HepG2 (cell line): ENCODE measurements around the gene CD4. TPM values are rescaled to one million over a fixed set of nuclear protein-coding genes. Genes with fewer than 3 reads are reported as not detected.
A peak's percentile ranks its signal among the peaks of the same experiment; 100 is the strongest.

Source experiments
- ATAC-seq: fragments of 200-7000 bp; cut with Tn5 transposase; 3 replicates; pipeline ENCODE4 v1.9.1; 2020; ENCODE audit warnings: mild to moderate bottlenecking, moderate library complexity
- BruUV-seq: library from RNA; stranded (reverse); fragments of 400-500 nt; replicated peaks from 2 replicates; lab custom pipeline; 2021; lab: Mats Ljungman, UMichigan
- CTCF ChIA-PET: fragments of 300-600 bp; formaldehyde crosslinking; extraction: SDS; loops from one replicate; lab custom pipeline; 2021; ENCODE audit warnings: low total read pairs, inconsistent platforms, low intra/inter-chr PET ratio; lab: Yijun Ruan, JAX
- POLR2A ChIA-PET: fragments of 350-600 bp; sonication (Branson Sonifier 250); formaldehyde crosslinking; loops from one replicate; lab custom pipeline; 2020; ENCODE audit warnings: antibody characterized with exemption, inconsistent platforms; lab: Yijun Ruan, JAX
- DNase-seq: peaks from one replicate; pipeline ENCODE4 v3.0.0-alpha.2; 2015; ENCODE audit warnings: low spot score
- FAIRE-seq: peaks from 3 replicates; lab custom pipeline; 2011; peaks lifted over from hg19 to GRCh38; lab: Jason Lieb, UNC
- H2AFZ ChIP-seq: one replicate; pipeline ENCODE4 v1.6.1; 2011; ENCODE audit warnings: low read length, inconsistent platforms
- H3K27ac ChIP-seq: fragments of 300-600 bp; 3 replicates; pipeline ENCODE4 v1.8.0; 2011; ENCODE audit warnings: mixed run types, mild to moderate bottlenecking, mixed read lengths, low read length, inconsistent platforms; ENCODE audit not compliant: insufficient read depth; ENCODE audit errors: extremely low read length
- H3K27me3 ChIP-seq, 2 experiments: fragments of 200-600 bp in 1 of 2; 2 replicates in 1 of 2; 3 replicates in 1 of 2; pipeline versions ENCODE4 v1.6.0 to v1.8.0; 2011; ENCODE audit warnings: low read length in 2 of 2, mild to moderate bottlenecking in 2 of 2, moderate library complexity in 2 of 2, inconsistent platforms in 1 of 2; ENCODE audit not compliant: insufficient read depth in 2 of 2, control insufficient read depth in 1 of 2
- H3K36me3 ChIP-seq, 2 experiments: fragments of 200-600 bp in 1 of 2; replicated peaks in 1 of 2; 2 replicates in 1 of 2; 3 replicates in 1 of 2; pipeline versions ENCODE4 v1.5.1 to v1.8.0; 2011; ENCODE audit warnings: low read length in 2 of 2, inconsistent platforms in 1 of 2; ENCODE audit not compliant: insufficient read depth in 2 of 2, control insufficient read depth in 1 of 2
- H3K4me1 ChIP-seq: 2 replicates; pipeline ENCODE4 v1.5.1; 2012; ENCODE audit warnings: low read length, inconsistent platforms; ENCODE audit not compliant: insufficient read depth
- H3K4me2 ChIP-seq: 2 replicates; pipeline ENCODE4 v1.6.0; 2011; ENCODE audit warnings: low read depth, low read length, inconsistent platforms
- H3K4me3 ChIP-seq, 3 experiments: fragments of 200-600 bp in 1 of 3; sonication (generic), shearing (Covaris generic) in 1 of 3; replicated peaks in 1 of 3; 2 replicates each; pipeline ENCODE4 v1.5.1; 2011 to 2016; ENCODE audit warnings: low read length in 3 of 3, inconsistent platforms in 2 of 3, low read depth in 2 of 3, mild to moderate bottlenecking in 2 of 3, control low read depth in 1 of 3, mixed read lengths in 1 of 3; ENCODE audit not compliant: insufficient read depth in 1 of 3
- H3K79me2 ChIP-seq: one replicate; pipeline ENCODE4 v1.6.1; 2011; ENCODE audit warnings: low read length, inconsistent platforms; ENCODE audit not compliant: insufficient read depth
- H3K9ac ChIP-seq: 2 replicates; pipeline ENCODE4 v1.6.0; 2011; ENCODE audit warnings: mild to moderate bottlenecking, low read depth, low read length, inconsistent platforms; ENCODE audit not compliant: insufficient read depth
- H3K9me3 ChIP-seq: 2 replicates; pipeline ENCODE4 v1.5.1; 2012; ENCODE audit warnings: mild to moderate bottlenecking, low read length
- H4K20me1 ChIP-seq: 2 replicates; pipeline ENCODE4 v1.6.0; 2011; ENCODE audit warnings: inconsistent platforms, mild to moderate bottlenecking, low read length, moderate library complexity; ENCODE audit not compliant: insufficient read depth
- FOXK1 ChIP-seq: sonication (generic); formaldehyde crosslinking; IDR thresholded peaks from 2 replicates; pipeline ENCODE4 v1.4.0; 2020; ENCODE audit warnings: low read depth, missing genetic modification reagents, borderline replicate concordance
- FOXO1 ChIP-seq: sonication (generic); formaldehyde crosslinking; IDR thresholded peaks from 2 replicates; pipeline ENCODE4 v1.4.0; 2020; ENCODE audit warnings: missing genetic modification reagents
- FOXP4 ChIP-seq: sonication (generic); formaldehyde crosslinking; IDR thresholded peaks from 2 replicates; pipeline ENCODE4 v1.4.0; 2020; ENCODE audit warnings: missing genetic modification reagents
- GLI4 ChIP-seq: sonication (generic); formaldehyde crosslinking; IDR thresholded peaks from 2 replicates; pipeline ENCODE4 v1.5.1; 2020; ENCODE audit warnings: missing genetic modification reagents, mild to moderate bottlenecking, moderate library complexity, borderline replicate concordance
- ISL2 ChIP-seq: sonication (generic); formaldehyde crosslinking; IDR thresholded peaks from 2 replicates; pipeline ENCODE4 v1.5.0; 2020; ENCODE audit warnings: missing genetic modification reagents
- SIX4 ChIP-seq: sonication (generic); formaldehyde crosslinking; IDR thresholded peaks from 2 replicates; pipeline ENCODE4 v1.4.0; 2020; ENCODE audit warnings: missing genetic modification reagents
- ZNF710 ChIP-seq: sonication (generic); formaldehyde crosslinking; IDR thresholded peaks from 2 replicates; pipeline ENCODE4 v1.5.0; 2020; ENCODE audit warnings: mild to moderate bottlenecking, missing genetic modification reagents, borderline replicate concordance
- ZNF780A ChIP-seq: sonication (generic); formaldehyde crosslinking; IDR thresholded peaks from 2 replicates; pipeline ENCODE4 v1.8.0; 2022; ENCODE audit warnings: mild to moderate bottlenecking, missing genetic modification reagents, moderate library complexity
- WGBS: methylation state at CpG from one replicate; pipeline ENCODE4 v1.1.6; 2017; ENCODE audit warnings: low lambda C conversion rate; 5-methylcytosine and 5-hydroxymethylcytosine counted together
- in situ Hi-C: cut with HindIII; loops from 2 replicates; pipeline ENCODE4 v1.10.0; 2017; ENCODE audit warnings: low pct_unique_long_range_greater_than_20kb; ENCODE audit not compliant: extremely low pct_ligation_motif_present
- intact Hi-C: fragments of 100-400 bp; cut with micrococcal nuclease; formaldehyde crosslinking; loops from one replicate; pipeline ENCODE4 v1.10.0; 2022; ENCODE audit not compliant: unreplicated experiment
- polyA plus RNA-seq, 8 experiments: library from polyadenylated mRNA; depleted of rRNA in 3 of 8; stranded (reverse) in 7 of 8; unstranded in 1 of 8; fragments of >200 nt; fragmentation: Illumina TruSeq in 4 of 8; extraction: Trizol in 4 of 8; gene quantifications; 2 replicates each; pipeline versions ENCODE4 v1.2.1 to v1.2.3, GENCODE V29; 2011 to 2016; ENCODE audit warnings: low read depth in 4 of 8, missing spikeins in 1 of 8, mixed read lengths in 1 of 8; ENCODE audit not compliant: insufficient read depth in 1 of 8
- total RNA-seq, 5 experiments: library from RNA; depleted of rRNA; stranded (reverse); fragments of >200 nt; fragmentation: Illumina TruSeq; extraction: Trizol; gene quantifications; 2 replicates each; pipeline ENCODE4 v1.2.3, GENCODE V29; 2016; ENCODE audit warnings: low read depth in 1 of 5
- TF ChIP-seq, protein P1 (sequence below), 2 experiments: sonication (generic) in 1 of 2; formaldehyde crosslinking in 1 of 2; IDR thresholded peaks; 2 replicates each; pipeline versions ENCODE4 v1.4.0 to v1.6.1; 2016 to 2020; ENCODE audit warnings: borderline replicate concordance in 1 of 2, low read depth in 1 of 2, mild to moderate bottlenecking in 1 of 2, missing genetic modification reagents in 1 of 2
- TF ChIP-seq, protein P2 (sequence below): sonication (generic); formaldehyde crosslinking; IDR thresholded peaks from 2 replicates; pipeline ENCODE4 v1.4.0; 2020; ENCODE audit warnings: missing genetic modification reagents

The CD4 gene
- total and polyA plus RNA-seq, 2 of the 13 experiments (the other 11 are each of a cell fraction or from before 2014, with no cell fraction given), result 0.07 to 0.95 TPM

GRCh38 chr12:6775185-6776174, 13.8 kb upstream of the CD4 start:
- no peaks in the 10 kb centered on the region; a peak in 1 of 5 replicates for H3K27me3 ChIP-seq
- no peak overlapping the region for H3K27ac ChIP-seq
- H3K9ac ChIP-seq, result no peak overlapping the region
- WGBS, result 15% methylated on average over 14 of the region's 16 CpGs
- ChIA-PET CTCF (no interaction called here), POLR2A (interaction anchor here (0.5 to 5.5 kb wide), 3 partner anchors 9 to 52 kb away, joined by 3 to 59 read pairs (median 17); partner anchors contain the start of genes COPS7A, MLF2 and PTMS)
- peak; percentile 85 for FAIRE-seq
- H3K9me3 ChIP-seq, result no peaks in the 10 kb centered on the region
- peak; percentile 60 for DNase-seq
- H3K4me1 ChIP-seq, result peaks cover 91% of the 10 kb centered on the region
- H2AFZ ChIP-seq, result no peak overlapping the region
- in situ Hi-C loops, result no loop called here
- H3K36me3 ChIP-seq, result 0 out of 5 replicates have a peak, but pooled peaks cover 0 to 4% of the 10 kb centered on the region in 2 experiments
- intact Hi-C loops, result no loop called here
- H3K4me2 ChIP-seq, result peak overlapping the region; percentile 52
- BruUV-seq, result no TSS peak
- H3K79me2 ChIP-seq, result no peaks in the 10 kb centered on the region
- no peaks in the 10 kb centered on the region for H4K20me1 ChIP-seq
- peak overlapping the region in 1 of 3 experiments; percentile 35; a peak in 2 of 6 replicates for H3K4me3 ChIP-seq
- peak; percentile 2; the same call in 1 of the 3 replicates for ATAC-seq
- peak; percentile 84 for TF ChIP-seq FOXP4 (CRISPR knock-in tag)
- TF ChIP-seq FOXK1 (CRISPR knock-in tag), result peak; percentile 42; the same call in 1 of the 2 replicates
- TF ChIP-seq ZNF780A, result no peak
- TF ChIP-seq ZNF710 (CRISPR knock-in tag), result peak; percentile 66; the same call in 1 of the 2 replicates
- TF ChIP-seq, protein P1, sequence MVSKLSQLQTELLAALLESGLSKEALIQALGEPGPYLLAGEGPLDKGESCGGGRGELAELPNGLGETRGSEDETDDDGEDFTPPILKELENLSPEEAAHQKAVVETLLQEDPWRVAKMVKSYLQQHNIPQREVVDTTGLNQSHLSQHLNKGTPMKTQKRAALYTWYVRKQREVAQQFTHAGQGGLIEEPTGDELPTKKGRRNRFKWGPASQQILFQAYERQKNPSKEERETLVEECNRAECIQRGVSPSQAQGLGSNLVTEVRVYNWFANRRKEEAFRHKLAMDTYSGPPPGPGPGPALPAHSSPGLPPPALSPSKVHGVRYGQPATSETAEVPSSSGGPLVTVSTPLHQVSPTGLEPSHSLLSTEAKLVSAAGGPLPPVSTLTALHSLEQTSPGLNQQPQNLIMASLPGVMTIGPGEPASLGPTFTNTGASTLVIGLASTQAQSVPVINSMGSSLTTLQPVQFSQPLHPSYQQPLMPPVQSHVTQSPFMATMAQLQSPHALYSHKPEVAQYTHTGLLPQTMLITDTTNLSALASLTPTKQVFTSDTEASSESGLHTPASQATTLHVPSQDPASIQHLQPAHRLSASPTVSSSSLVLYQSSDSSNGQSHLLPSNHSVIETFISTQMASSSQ (IDR thresholded peaks at IDR 0.05; ENCODE audit: low read depth), result peak; percentile 55
- TF ChIP-seq, protein P1 (CRISPR knock-in tag; IDR thresholded peaks at IDR 0.05; ENCODE audit: borderline replicate concordance), result peak; percentile 24; the same call in 1 of the 2 replicates
- TF ChIP-seq ISL2 (CRISPR knock-in tag), result peak; percentile 90
- peak; percentile 62 for TF ChIP-seq SIX4 (CRISPR knock-in tag)
- TF ChIP-seq GLI4 (CRISPR knock-in tag), result no peak
- peak; percentile 29; the same call in 1 of the 2 replicates for TF ChIP-seq FOXO1 (CRISPR knock-in tag)
- TF ChIP-seq, protein P2, sequence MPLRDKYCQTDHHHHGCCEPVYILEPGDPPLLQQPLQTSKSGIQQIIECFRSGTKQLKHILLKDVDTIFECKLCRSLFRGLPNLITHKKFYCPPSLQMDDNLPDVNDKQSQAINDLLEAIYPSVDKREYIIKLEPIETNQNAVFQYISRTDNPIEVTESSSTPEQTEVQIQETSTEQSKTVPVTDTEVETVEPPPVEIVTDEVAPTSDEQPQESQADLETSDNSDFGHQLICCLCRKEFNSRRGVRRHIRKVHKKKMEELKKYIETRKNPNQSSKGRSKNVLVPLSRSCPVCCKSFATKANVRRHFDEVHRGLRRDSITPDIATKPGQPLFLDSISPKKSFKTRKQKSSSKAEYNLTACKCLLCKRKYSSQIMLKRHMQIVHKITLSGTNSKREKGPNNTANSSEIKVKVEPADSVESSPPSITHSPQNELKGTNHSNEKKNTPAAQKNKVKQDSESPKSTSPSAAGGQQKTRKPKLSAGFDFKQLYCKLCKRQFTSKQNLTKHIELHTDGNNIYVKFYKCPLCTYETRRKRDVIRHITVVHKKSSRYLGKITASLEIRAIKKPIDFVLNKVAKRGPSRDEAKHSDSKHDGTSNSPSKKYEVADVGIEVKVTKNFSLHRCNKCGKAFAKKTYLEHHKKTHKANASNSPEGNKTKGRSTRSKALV (CRISPR knock-in tag), result peak; percentile 62; the same call in 1 of the 2 replicates
